ENCODE results near the gene F10.
"Not testable (repeated sequence)": the region's sequence is repeated elsewhere in the genome, so short reads cannot be mapped to it uniquely, and the experiment has no call there.

The F10 gene

DNA sequence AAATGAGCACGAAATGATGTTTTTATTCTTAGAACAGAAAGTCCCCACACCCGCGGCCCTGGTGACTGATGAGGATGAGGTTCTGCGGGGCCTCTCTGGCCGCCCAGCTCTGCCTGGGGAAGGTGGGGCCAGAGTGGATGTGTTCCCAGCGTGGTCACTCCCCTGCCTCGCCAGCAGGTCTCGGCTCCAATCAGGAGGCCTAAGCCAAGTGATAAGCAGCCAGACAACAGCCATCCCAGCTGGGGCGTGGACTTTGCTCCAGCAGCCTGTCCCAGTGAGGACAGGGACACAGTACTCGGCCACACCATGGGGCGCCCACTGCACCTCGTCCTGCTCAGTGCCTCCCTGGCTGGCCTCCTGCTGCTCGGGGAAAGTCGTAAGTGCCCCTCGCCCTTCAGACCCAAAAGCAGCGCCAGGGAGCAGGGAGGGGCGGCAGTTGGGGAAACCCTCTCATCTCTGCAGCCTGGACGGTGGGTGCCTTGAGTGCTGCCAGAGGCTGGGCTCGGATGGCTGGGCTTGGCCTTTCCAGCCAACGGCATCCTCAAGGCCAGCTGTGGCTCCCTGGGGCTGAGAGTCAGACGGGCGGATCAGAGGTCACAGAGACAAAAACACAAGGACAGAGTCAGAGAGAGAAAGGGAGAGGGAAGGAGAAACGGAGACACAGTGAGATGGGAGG lies at the start of gene F10:
F10 (plus strand) TSS at position 250 of the 676 bp plus-strand sequence; CDS start at position 307, 57 bp downstream.
- Histone ChIP-seq H3K27me3 (ENCODE audit: insufficient read depth, low read length) (peaks cover 1% of the 10 kb centered on the region; the same call in 1 of the 2 replicates), H3K4me1 (ENCODE audit: control insufficient read depth, insufficient read depth, low read length, unreplicated experiment) (no peaks in the 10 kb centered on the region), H3K79me2 (ENCODE audit: control insufficient read depth, insufficient read depth, low read length, unreplicated experiment) (no peaks in the 10 kb centered on the region), H3K27ac (ENCODE audit: low read depth, low read length) (no peak within 1 kb of the TSS), H3K4me3 (ENCODE audit: low read depth, low read length) (peak within 1 kb of the TSS; percentile 20; the same call in 1 of the 2 replicates), H3K36me3 (ENCODE audit: insufficient read depth, low read length) (no peaks in the 10 kb centered on the region), H2AFZ (ENCODE audit: low read length, unreplicated experiment) (no peak within 1 kb of the TSS)

GRCh38 chr13:113073942-113074341 lies 48.7 kb upstream of the F10 start:
- H3K27ac ChIP-seq (ENCODE audit: low read depth, low read length) = no peak overlapping the region
- peaks cover 4% of the 10 kb centered on the region; the same call in 1 of the 2 replicates for H3K27me3 ChIP-seq (ENCODE audit: insufficient read depth, low read length)
- no peaks in the 10 kb centered on the region for H3K4me1 ChIP-seq (ENCODE audit: control insufficient read depth, insufficient read depth, low read length, unreplicated experiment)
- H3K36me3 ChIP-seq (ENCODE audit: insufficient read depth, low read length) = no peaks in the 10 kb centered on the region
- no peaks in the 10 kb centered on the region for H3K79me2 ChIP-seq (ENCODE audit: control insufficient read depth, insufficient read depth, low read length, unreplicated experiment)
- no peak overlapping the region for H2AFZ ChIP-seq (ENCODE audit: low read length, unreplicated experiment)
- H3K4me3 ChIP-seq (ENCODE audit: low read depth, low read length) = no peak overlapping the region

DNA sequence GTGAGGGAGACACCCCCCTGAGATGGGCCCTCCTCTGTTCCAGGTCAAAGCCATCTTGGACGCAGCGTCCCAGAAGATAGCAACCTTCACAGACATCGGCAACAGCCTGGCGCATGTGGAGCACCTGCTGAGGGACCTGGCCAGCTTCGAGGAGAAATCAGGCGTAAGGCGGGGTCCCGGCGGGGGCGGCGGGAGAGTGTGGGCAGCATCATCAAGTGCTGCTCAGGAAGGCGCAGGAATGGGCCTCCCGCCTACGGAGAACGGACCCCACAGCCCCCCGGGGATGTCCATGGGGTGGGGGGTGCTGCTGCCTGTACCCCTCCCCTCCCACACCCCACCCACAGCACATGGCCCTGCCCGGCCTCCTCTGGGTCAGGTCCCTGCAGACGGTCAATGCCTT lies 48.2 kb upstream of the F10 start:
- Histone ChIP-seq H3K79me2 (ENCODE audit: control insufficient read depth, insufficient read depth, low read length, unreplicated experiment) (no peaks in the 10 kb centered on the region), H2AFZ (ENCODE audit: low read length, unreplicated experiment) (no peak overlapping the region), H3K36me3 (ENCODE audit: insufficient read depth, low read length) (no peaks in the 10 kb centered on the region), H3K4me1 (ENCODE audit: control insufficient read depth, insufficient read depth, low read length, unreplicated experiment) (no peaks in the 10 kb centered on the region), H3K27me3 (ENCODE audit: insufficient read depth, low read length) (peaks cover 4% of the 10 kb centered on the region; the same call in 1 of the 2 replicates), H3K27ac (ENCODE audit: low read depth, low read length) (no peak overlapping the region), H3K4me3 (ENCODE audit: low read depth, low read length) (no peak overlapping the region)

DNA sequence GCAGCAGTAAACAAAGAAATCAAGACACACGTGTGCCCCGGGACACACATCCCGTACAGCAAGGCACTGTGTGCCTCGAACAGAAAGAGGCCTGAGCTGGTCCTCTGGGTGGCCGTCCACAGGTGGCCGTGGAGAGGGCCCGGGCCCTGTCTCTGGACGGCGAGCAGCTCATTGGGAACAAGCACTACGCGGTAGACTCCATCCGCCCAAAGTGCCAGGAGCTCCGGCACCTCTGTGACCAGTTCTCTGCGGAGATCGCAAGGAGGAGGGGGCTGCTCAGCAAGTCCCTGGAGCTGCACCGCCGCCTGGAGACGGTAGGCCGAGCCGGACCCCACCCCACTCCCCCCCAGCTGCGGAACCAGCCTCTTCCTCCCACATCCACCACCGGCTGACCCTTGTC lies 47.7 kb upstream of the F10 start:
- Histone ChIP-seq H3K36me3 (ENCODE audit: insufficient read depth, low read length) (no peaks in the 10 kb centered on the region), H3K27me3 (ENCODE audit: insufficient read depth, low read length) (peaks cover 4% of the 10 kb centered on the region; the same call in 1 of the 2 replicates), H3K27ac (ENCODE audit: low read depth, low read length) (no peak overlapping the region), H3K4me1 (ENCODE audit: control insufficient read depth, insufficient read depth, low read length, unreplicated experiment) (no peaks in the 10 kb centered on the region), H3K4me3 (ENCODE audit: low read depth, low read length) (no peak overlapping the region), H2AFZ (ENCODE audit: low read length, unreplicated experiment) (no peak overlapping the region), H3K79me2 (ENCODE audit: control insufficient read depth, insufficient read depth, low read length, unreplicated experiment) (no peaks in the 10 kb centered on the region)

GRCh38 chr13:113075711-113076110 lies 46.9 kb upstream of the F10 start:
- Histone ChIP-seq H3K27me3 (ENCODE audit: insufficient read depth, low read length) (peaks cover 4% of the 10 kb centered on the region; the same call in 1 of the 2 replicates), H3K4me3 (ENCODE audit: low read depth, low read length) (no peak overlapping the region), H2AFZ (ENCODE audit: low read length, unreplicated experiment) (no peak overlapping the region), H3K4me1 (ENCODE audit: control insufficient read depth, insufficient read depth, low read length, unreplicated experiment) (no peaks in the 10 kb centered on the region), H3K36me3 (ENCODE audit: insufficient read depth, low read length) (no peaks in the 10 kb centered on the region), H3K79me2 (ENCODE audit: control insufficient read depth, insufficient read depth, low read length, unreplicated experiment) (no peaks in the 10 kb centered on the region), H3K27ac (ENCODE audit: low read depth, low read length) (no peak overlapping the region)

GRCh38 chr13:113076681-113077401 lies 45.8 kb upstream of the F10 start:
- Histone ChIP-seq H2AFZ (ENCODE audit: low read length, unreplicated experiment) (no peak overlapping the region), H3K36me3 (ENCODE audit: insufficient read depth, low read length) (no peaks in the 10 kb centered on the region), H3K79me2 (ENCODE audit: control insufficient read depth, insufficient read depth, low read length, unreplicated experiment) (no peaks in the 10 kb centered on the region), H3K27me3 (ENCODE audit: insufficient read depth, low read length) (peaks cover 4% of the 10 kb centered on the region; the same call in 1 of the 2 replicates), H3K4me3 (ENCODE audit: low read depth, low read length) (no peak overlapping the region), H3K27ac (ENCODE audit: low read depth, low read length) (no peak overlapping the region), H3K4me1 (ENCODE audit: control insufficient read depth, insufficient read depth, low read length, unreplicated experiment) (no peaks in the 10 kb centered on the region)

DNA sequence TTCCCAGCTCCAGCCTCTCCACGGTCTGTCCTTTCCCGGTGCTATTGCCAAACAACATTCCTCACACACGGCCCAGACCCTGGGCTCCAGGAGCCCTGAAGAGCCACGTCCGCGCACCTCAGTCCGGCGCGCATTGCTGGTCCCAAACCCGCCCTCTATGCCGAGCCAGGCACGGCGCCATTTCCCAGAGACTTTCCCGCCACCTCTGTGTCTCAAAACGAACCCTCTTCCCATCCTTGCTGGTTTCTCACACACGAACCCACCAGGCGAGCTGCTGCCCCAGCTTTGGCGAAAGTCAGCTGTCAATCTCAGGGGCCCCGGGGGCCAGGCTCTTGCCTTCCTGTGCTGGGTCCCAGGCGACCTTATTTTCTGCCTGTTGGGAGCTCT lies 45.0 kb upstream of the F10 start:
- no peak overlapping the region for H3K27ac ChIP-seq (ENCODE audit: low read depth, low read length)
- H3K4me3 ChIP-seq (ENCODE audit: low read depth, low read length) = no peak overlapping the region
- no peaks in the 10 kb centered on the region for H3K79me2 ChIP-seq (ENCODE audit: control insufficient read depth, insufficient read depth, low read length, unreplicated experiment)
- H3K4me1 ChIP-seq (ENCODE audit: control insufficient read depth, insufficient read depth, low read length, unreplicated experiment) = no peaks in the 10 kb centered on the region
- no peaks in the 10 kb centered on the region for H3K27me3 ChIP-seq (ENCODE audit: insufficient read depth, low read length)
- no peaks in the 10 kb centered on the region for H3K36me3 ChIP-seq (ENCODE audit: insufficient read depth, low read length)
- H2AFZ ChIP-seq (ENCODE audit: low read length, unreplicated experiment) = no peak overlapping the region

DNA sequence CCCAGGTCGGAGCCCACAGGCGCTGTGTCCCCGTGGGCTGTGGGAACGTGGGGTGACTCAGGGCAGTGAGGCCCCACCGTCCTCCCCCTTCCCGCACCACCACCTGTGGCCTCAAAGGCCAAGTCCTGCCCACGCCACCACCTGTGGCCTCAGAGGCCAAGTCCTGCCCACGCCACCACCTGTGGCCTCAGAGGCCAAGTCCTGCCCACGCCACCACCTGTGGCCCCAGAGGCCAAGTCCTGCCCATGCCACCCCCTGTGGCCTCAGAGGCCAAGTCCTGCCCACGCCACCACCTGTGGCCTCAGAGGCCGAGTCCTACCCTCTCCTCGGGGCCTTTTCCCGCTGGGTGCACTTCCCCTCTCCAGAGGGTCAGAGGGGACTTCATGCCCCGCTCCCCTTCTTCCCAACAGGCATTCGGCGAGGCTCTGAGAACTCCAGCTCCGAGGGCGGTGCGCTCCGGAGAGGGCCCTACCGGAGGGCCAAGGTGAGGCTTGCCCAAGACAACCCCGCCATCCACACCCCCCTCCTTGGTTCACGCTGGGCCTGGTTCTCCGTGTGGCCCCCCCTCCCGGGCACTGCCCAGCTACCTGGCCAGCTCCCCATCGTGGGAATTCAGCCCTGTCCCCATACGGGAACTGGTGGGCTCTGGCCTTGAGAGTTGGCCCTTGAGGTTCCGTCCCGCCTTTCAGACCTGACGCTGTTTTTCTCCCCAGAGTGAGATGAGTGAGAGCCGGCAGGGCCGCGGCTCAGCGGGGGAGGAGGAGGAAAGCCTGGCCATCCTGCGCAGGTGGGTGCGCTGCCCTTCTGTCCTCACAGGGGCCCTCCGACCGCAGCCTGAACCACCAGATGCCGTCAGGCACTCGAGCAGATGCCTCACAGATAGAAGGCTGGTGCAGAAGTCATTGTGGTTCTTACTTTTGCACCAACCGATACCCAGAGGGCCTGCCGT lies 44.4 kb upstream of the F10 start:
- Histone ChIP-seq H3K4me3 (ENCODE audit: low read depth, low read length) (no peak overlapping the region), H3K79me2 (ENCODE audit: control insufficient read depth, insufficient read depth, low read length, unreplicated experiment) (no peaks in the 10 kb centered on the region), H3K36me3 (ENCODE audit: insufficient read depth, low read length) (no peaks in the 10 kb centered on the region), H3K27ac (ENCODE audit: low read depth, low read length) (no peak overlapping the region), H3K4me1 (ENCODE audit: control insufficient read depth, insufficient read depth, low read length, unreplicated experiment) (no peaks in the 10 kb centered on the region), H3K27me3 (ENCODE audit: insufficient read depth, low read length) (no peaks in the 10 kb centered on the region), H2AFZ (ENCODE audit: low read length, unreplicated experiment) (no peak overlapping the region)

GRCh38 chr13:113078902-113079780 lies 43.5 kb upstream of the F10 start:
- Histone ChIP-seq H3K36me3 (ENCODE audit: insufficient read depth, low read length) (no peaks in the 10 kb centered on the region), H3K27ac (ENCODE audit: low read depth, low read length) (no peak overlapping the region), H3K4me1 (ENCODE audit: control insufficient read depth, insufficient read depth, low read length, unreplicated experiment) (no peaks in the 10 kb centered on the region), H3K79me2 (ENCODE audit: control insufficient read depth, insufficient read depth, low read length, unreplicated experiment) (no peaks in the 10 kb centered on the region), H3K27me3 (ENCODE audit: insufficient read depth, low read length) (no peaks in the 10 kb centered on the region), H3K4me3 (ENCODE audit: low read depth, low read length) (no peak overlapping the region), H2AFZ (ENCODE audit: low read length, unreplicated experiment) (no peak overlapping the region)

DNA sequence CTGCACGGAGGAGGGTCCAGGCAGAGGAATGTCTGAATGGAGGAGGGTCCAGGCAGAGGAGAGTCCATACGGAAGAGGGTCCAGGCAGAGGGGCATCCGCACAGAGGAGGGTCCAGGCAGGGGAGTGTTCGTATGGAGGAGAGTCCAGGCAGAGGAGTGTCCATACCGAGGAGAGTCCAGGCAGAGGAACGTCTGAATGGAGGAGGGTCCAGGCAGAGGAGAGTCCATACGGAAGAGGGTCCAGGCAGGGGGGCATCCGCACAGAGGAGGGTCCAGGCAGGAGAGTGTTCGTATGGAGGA lies 42.9 kb upstream of the F10 start:
- not testable (repeated sequence) for H3K79me2 ChIP-seq (ENCODE audit: control insufficient read depth, insufficient read depth, low read length, unreplicated experiment); H3K27me3 ChIP-seq (ENCODE audit: insufficient read depth, low read length); H3K4me3 ChIP-seq (ENCODE audit: low read depth, low read length)

More for the DNA sequence above, 42.9 kb upstream of the F10 start:
- H3K4me1 ChIP-seq (ENCODE audit: control insufficient read depth, insufficient read depth, low read length, unreplicated experiment); H3K27ac ChIP-seq (ENCODE audit: low read depth, low read length); H2AFZ ChIP-seq (ENCODE audit: low read length, unreplicated experiment); H3K36me3 ChIP-seq (ENCODE audit: insufficient read depth, low read length): not testable (repeated sequence)
